GM18951 (cell line): ENCODE data around the gene PDK4.
"Not testable (repeated sequence)": the region's sequence is repeated elsewhere in the genome, so short reads cannot be mapped to it uniquely, and the experiment has no call there.

Experiments
- POLR2A ChIP-seq: IDR thresholded peaks from 4 replicates; pipeline ENCODE4 v1.6.1; 2011; ENCODE audit warnings: mild to moderate bottlenecking; ENCODE audit not compliant: insufficient read length, insufficient read depth; ENCODE audit errors: extremely low read depth
- in situ Hi-C: fragments of 300-500 bp; cut with MboI; formaldehyde crosslinking; loops from one replicate; pipeline ENCODE4 v1.12.0; 2022; ENCODE audit warnings: low sequenced_read_pairs, mixed read lengths, inconsistent platforms; ENCODE audit not compliant: unreplicated experiment

The PDK4 gene

DNA sequence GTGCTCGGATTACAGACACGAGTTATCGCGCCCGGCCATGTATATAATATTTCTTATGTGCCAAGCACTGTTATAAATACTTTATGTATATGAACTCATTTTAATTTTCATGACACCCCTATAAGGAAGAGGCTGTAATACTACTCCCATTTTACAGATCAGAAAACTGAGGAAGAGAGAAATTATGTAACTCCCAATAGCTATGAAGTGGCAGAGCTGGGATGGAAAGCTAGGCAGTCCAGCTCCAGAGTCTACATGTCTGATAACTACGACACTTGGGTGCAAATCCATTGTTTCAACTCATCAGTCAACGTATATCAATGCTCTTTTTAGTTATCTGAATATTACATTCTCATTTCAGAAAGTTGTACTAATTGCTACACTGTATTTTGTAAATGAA is 17.0 kb downstream of the PDK4 start:
- no peak for TF ChIP-seq POLR2A
- in situ Hi-C loops = no loop called here

DNA sequence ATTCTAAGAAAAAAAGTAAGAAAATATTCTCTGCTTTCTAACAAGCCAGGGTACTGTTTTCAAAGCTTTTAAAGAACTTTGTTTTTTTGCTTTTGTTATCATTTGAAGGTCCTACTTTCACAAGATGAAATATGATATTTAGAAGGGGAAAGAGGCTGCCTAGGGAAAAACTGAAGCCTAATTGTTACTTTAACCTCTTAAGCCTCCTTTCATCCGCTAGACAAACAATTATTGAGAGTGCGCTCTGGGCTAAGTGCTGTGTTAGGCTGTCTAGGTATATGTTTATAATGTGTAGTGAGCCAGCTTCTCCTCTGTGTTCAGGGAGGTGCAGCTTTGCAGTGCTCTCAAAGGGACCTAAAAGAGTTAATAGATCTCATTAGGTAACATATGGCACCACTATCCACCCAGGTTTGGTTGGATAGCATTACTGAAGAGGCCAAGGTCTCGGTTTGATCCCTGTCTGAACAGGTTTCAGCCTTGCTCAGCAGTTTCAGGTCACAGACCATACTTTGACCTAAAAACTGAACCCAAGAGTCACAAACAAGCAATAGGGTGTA is 17.9 kb downstream of the PDK4 start:
- in situ Hi-C loops = no loop called here
- TF ChIP-seq POLR2A = no peak

DNA sequence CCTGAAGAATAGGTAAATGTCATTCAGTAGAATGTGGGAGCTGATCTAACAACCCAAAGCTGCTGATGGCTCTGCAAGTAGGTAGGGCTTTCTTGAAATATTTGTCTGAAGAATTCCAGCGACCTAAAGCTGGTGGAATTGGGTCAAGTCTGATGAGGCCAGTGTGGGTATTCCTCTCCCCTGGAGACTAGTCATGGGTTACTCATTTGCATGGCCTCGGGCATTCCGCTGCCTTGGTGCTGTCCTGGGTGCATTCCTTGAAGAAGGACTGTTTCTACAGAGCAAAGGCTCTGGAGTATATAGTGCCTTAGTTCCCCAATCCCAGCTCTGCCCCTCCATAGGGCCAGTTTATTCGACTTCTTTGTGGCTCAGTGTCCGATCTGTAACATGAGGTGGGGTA is 19.2 kb downstream of the PDK4 start:
- no peak for TF ChIP-seq POLR2A
- in situ Hi-C loops = no loop called here

DNA sequence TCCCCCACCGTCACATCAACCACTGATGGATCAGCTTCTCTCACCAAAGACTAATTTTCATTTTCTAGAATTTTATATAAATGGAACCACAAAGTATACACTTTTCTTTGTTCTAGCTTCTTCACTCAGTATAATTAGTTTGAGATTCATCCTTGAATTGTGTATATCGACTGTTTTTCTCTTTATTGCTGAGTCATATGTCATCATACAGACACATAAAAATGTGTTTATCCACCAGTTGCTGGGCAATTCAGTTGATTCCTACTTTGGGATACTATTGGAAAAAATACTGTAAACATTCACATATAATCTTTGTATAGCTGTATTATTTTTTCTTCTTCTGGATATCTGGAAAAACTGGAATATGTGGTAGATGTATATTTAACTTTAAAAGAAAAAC is 26.6 kb downstream of the PDK4 start:
- in situ Hi-C loops = no loop called here
- no peak for TF ChIP-seq POLR2A

DNA sequence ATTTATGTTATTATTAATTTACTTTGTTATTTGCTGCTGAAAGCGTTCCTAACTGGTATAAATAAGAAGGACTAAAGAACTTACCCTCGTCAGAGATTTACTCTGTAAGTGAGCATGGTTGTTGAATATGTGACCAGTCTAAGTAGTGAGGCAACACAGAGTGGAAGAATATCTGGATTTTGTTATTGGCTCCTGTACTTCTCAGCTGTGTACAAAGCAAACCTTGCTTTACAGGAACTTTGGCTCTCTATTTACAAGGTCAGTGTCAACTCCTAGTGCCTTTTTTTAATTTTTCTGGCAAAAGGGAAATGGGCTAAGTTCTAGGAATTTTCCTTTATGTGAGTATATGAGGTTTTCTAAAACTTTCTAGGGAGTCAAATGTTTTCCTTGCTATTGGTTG is 35.6 kb downstream of the PDK4 start:
- in situ Hi-C loops = no loop called here
- no peak for TF ChIP-seq POLR2A

DNA sequence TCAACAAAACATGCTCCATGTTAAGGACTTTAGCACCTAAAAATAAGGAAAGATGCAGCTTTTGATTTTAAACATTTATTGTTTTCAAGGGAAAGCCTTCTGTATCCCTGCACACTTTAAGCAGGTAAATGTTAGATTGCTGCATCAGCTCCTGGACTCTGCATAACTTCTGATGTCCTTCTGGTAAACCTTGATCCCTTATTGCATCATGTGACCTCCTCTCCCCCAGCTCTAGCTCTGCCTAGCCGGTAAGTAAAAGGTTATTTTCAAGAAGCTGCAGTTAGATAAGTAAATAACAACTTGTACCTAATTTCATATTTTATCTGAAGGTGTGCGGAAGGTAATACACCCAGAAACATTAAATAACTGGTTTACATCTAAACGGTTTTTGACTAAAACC is 37.5 kb downstream of the PDK4 start:
- in situ Hi-C loops = no loop called here
- TF ChIP-seq POLR2A = no peak

DNA sequence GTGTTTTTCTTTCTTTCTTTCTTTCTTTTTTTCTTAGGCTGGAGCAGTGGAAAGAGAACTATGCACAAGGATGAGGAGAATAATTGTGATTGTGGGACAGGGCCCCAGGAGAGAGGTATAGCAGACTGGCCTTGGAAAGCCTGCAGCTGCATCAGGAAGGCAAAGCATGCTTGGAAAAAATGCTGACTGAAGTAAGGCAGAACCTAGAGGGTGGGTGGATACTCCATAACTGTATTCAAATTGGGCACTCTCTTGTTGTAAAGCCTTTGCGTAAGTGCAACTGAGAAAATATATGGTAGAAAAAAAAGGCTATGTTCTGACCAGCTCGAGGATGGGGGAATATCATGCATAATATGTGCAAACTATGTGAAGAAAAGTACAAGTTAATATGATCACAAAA is 39.5 kb downstream of the PDK4 start:
- in situ Hi-C loops = no loop called here
- TF ChIP-seq POLR2A = no peak

DNA sequence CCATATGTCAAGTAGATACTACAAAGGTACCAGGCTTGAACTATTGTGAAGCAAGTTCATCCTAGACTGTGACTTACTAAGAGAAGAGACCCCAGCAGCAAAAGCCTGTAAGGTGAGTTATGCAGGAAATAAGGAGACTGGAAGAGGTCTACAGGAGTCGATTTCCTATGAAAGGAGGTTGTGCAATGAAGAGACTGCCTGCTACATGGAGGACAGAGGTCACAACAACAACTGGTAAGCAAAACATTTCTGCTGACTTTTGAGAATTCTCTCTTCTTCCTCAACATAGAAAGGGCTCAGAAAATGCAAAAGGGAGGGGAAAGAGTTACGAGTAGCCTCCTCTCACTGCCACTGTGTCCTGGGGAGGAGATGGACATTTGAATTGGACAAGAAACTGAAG is 42.4 kb downstream of the PDK4 start:
- TF ChIP-seq POLR2A = no peak
- in situ Hi-C loops = no loop called here

DNA sequence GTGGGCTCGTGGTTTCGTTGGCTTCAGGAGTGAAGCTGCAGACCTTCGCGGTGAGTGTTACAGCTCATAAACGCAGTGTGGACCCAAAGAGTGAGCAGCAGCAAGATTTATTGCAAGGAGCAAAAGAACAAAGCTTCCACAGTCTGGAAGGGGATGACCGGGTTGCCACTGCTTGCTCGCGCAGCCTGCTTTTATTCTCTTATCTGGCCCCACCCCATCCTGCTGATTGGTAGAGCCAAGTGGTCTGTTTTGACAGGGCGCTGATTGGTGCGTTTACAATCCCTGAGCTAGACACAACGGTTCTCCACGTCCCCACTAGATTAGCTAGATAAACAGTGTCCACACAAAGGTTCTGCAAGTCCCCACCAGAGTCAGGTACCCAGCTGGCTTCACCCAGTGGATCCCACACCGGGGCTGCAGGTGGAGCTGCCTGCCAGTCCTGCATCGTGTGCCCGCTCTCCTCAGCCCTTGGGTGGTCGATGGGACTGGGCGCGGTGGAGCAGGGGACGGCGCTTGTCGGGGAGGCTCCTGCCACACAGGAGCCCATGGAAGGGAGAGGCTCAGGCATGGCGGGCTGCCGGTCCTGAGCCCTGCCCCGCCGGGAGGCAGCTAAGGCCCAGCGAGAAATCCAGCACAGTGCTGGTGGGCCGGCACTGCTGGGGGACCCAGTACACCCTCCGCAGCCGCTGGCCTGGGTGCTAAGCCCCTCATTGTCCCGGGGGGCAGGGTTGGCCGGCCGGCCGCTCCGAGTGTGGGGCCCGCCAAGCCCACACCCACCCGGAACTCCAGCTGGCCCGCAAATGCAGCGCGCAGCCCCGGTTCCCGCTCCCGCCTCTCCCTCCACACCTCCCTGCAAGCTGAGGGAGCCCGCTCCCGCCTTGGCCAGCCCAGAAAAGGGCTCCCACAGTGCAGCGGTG is 44.0 kb downstream of the PDK4 start:
- in situ Hi-C loops = not testable (repeated sequence)

DNA sequence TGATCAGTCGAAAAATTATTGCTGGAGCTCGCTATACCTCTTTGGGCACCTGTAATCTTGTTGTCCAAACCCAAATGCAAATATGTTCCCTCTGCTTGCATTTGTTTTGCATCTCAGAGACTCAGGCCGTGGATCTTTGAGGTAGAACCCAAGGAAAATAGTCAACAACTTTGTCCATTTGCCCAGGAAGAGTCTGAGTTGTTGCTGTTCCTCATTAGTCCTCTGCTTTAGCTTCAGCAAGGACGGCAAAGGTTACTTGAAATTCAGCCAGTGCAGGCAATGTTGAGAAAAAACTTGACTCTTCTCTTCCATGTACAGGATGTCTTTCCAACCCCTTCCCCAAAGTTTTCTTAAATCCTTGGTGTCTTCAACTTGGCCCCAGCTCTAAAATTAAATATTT is 45.8 kb downstream of the PDK4 start:
- TF ChIP-seq POLR2A = no peak
- in situ Hi-C loops = no loop called here

DNA sequence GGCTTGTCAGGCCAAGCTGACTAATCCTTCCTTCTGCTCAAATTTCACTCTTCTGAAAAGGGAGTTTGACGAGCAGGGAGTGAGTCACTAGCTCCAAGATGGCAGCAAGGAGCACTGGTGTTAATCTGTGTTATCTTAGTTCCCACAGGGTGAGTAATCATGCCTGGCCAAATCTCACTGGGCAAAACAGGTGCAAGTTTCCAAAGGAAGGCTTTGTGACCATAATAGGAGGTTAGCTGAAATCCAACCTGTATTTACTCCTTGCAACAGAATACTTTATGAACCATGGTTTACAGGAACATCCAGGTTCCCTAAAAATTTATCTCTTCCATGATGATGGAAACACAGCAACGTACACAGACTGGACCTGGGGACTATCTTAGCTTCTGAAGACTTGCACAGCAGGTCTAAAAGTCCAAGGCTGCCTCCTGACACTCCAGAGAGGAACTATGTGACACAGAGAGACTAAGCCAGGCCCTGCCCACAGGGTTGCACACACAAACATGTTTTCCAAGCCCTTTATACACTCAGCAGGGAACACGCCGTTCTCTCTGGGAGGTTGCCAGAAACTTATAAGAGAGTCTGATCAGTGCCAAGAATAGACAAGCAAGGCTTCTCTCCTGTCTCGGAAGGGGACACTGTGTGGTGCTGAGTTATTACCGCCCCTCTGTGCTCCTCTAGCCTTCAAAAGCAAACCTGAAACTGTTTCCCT is 46.3 kb downstream of the PDK4 start:
- TF ChIP-seq POLR2A = no peak
- in situ Hi-C loops = no loop called here

DNA sequence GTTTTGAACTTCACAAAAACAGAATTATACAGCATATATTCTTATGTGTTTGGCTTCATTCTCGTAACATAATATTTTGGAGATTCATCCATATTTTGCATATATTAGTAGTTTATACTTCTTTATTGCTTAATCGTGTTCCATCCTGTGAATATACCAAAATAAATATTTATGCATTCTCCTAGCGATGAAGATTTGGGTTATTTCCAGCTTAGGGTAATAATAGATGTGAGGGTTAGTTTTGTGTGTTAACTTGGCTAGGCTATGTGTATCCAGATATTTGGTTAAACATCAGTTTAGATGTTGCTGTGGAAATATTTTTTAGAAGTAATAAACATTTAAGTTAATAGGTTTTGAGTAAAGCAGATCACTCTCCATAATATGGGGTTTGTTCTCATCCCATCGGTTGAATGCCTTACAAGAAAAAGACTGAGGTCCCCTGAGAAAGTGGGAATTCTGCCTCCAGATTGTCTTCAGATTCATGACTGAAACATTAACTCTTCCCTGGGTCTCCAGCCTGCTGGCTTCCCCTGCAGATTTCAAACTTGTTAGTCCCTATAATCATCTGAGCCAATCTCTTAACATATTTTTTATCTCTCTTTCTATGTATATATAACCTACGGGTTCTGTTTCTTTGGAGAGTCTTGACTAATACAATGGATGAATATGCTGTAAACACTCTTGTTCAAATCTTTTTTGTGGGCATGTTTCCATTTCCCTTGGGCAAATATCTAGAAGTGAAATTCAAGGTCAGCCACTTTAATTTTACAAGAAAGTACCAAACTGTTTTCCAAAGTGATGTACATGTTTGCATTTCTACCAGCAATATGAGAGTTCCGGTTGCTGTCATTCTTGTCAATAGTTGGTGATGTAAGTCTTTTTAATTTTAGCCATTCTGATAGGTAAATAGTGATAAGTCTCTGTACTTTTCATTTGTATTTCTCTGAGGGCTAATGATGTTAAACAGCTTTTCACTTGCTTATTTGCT is 48.7 kb downstream of the PDK4 start:
- in situ Hi-C loops = no loop called here
- TF ChIP-seq POLR2A = no peak

DNA sequence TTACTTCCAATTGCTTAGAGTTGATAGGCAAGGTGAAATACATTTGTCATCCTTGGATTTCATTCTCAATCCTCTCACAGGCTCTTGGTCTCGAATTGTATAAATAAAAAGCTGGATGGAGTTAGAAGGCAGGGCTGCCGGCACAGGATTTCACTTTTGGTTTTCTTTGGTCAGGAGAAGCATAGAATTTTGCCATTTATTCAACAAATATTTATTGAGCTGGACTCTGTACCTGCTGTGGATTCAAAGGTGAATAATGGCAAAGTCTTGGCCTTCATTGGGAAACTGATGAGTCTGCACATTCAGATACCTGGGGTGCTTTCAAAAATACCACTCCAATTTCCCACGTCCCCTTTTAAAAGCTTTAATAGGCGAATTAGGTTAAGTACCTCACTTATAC is 49.7 kb downstream of the PDK4 start:
- TF ChIP-seq POLR2A = no peak
- in situ Hi-C loops = no loop called here
